Measurements from ENCODE around the gene ARMC12. TPM values are rescaled to one million over a fixed set of nuclear protein-coding genes. Genes with fewer than 3 reads are reported as not detected.
A peak's percentile ranks its signal among the peaks of the same experiment; 100 is the strongest.

Gene ARMC12
- total and polyA plus RNA-seq, 2 of the 13 experiments (the other 11 are each of a cell fraction or from before 2014, with no cell fraction given), result 1.3 TPM; not detected in 1

DNA sequence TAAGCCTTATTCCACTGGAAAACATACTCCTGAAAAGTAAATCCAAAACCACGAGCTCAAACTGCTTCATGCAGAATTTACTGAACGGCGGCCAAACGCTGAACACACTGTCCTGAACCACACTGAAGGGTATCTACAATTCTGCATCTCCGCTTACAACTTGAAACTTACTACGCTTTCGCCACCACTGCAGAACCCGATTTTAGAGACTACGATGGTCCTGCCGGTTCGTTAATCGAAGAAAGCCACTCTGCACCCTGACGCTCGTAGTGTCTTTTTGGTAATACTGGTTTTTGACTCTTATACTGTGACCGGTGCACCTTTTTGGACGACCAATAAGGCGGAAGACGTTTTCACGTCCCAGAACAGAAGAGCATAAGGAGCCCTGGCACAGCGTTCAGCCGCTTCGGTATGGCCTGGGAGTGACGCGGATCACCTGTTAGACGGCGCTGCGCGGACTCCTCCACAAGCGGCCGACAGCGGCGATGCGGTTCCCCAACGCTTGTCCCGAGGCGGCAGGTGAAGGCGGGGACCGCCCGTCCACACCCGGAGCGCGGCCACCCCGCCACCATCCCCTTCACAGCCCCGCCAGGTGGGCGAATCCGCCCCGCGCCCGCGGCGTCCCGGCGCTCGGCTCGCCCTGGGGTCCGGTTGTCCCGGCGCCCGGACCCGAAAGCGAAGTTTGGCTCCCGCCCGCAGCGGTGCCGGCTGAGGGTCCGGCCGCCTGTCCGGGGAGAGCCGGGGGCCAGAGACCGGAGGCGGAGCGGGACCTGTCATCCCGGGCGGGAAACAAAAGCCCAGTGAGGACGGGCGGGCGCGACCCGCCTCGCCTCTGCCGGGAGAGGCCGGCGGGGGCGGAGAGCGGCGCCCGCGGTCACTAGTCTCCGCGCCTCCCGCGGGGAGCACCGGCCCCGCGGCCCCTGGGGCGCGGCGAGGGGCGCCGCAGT, 48.9 kb upstream of the ARMC12 start (continued):
- TF ChIP-seq ELF4 (CRISPR knock-in tag; IDR thresholded peaks at IDR 0.05; ENCODE audit: borderline replicate concordance) (no peak), NFE2 (CRISPR knock-in tag; IDR thresholded peaks at IDR 0.05) (no peak), JUND (CRISPR knock-in tag; IDR thresholded peaks at IDR 0.05) (no peak), ZNF547 (CRISPR knock-in tag; IDR thresholded peaks at IDR 0.05) (peak; percentile 77; the same call in 1 of the 2 replicates), ZNF354B (CRISPR knock-in tag; IDR thresholded peaks at IDR 0.05) (no peak), HNF4A (CRISPR knock-in tag; IDR thresholded peaks at IDR 0.05) (no peak), EHMT2 (IDR thresholded peaks at IDR 0.05; ENCODE audit: borderline replicate concordance, low read depth, low read length) (no peak), HOXA3 (CRISPR knock-in tag; IDR thresholded peaks at IDR 0.05) (peak; percentile 39; the same call in 1 of the 2 replicates), NAIF1 (CRISPR knock-in tag; IDR thresholded peaks at IDR 0.05; ENCODE audit: borderline replicate concordance) (no peak), MED13 (CRISPR knock-in tag; IDR thresholded peaks at IDR 0.05) (no peak), MATR3 (CRISPR knock-in tag; IDR thresholded peaks at IDR 0.05) (no peak), MBD4 (IDR thresholded peaks at IDR 0.05; ENCODE audit: borderline replicate concordance, low read length) (no peak), POLR2A (IDR thresholded peaks at IDR 0.05; ENCODE audit: insufficient read depth in 1 of 2, low read depth in 2 of 2, low read length in 2 of 2) (no peak), ZNF160 (CRISPR knock-in tag; IDR thresholded peaks at IDR 0.05) (no peak), DR1 (CRISPR knock-in tag; IDR thresholded peaks at IDR 0.05) (no peak)
- TF ChIP-seq, protein P1, sequence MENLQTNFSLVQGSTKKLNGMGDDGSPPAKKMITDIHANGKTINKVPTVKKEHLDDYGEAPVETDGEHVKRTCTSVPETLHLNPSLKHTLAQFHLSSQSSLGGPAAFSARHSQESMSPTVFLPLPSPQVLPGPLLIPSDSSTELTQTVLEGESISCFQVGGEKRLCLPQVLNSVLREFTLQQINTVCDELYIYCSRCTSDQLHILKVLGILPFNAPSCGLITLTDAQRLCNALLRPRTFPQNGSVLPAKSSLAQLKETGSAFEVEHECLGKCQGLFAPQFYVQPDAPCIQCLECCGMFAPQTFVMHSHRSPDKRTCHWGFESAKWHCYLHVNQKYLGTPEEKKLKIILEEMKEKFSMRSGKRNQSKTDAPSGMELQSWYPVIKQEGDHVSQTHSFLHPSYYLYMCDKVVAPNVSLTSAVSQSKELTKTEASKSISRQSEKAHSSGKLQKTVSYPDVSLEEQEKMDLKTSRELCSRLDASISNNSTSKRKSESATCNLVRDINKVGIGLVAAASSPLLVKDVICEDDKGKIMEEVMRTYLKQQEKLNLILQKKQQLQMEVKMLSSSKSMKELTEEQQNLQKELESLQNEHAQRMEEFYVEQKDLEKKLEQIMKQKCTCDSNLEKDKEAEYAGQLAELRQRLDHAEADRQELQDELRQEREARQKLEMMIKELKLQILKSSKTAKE (CRISPR knock-in tag; IDR thresholded peaks at IDR 0.05; ENCODE audit: borderline replicate concordance), result no peak
- TF ChIP-seq, protein P2, sequence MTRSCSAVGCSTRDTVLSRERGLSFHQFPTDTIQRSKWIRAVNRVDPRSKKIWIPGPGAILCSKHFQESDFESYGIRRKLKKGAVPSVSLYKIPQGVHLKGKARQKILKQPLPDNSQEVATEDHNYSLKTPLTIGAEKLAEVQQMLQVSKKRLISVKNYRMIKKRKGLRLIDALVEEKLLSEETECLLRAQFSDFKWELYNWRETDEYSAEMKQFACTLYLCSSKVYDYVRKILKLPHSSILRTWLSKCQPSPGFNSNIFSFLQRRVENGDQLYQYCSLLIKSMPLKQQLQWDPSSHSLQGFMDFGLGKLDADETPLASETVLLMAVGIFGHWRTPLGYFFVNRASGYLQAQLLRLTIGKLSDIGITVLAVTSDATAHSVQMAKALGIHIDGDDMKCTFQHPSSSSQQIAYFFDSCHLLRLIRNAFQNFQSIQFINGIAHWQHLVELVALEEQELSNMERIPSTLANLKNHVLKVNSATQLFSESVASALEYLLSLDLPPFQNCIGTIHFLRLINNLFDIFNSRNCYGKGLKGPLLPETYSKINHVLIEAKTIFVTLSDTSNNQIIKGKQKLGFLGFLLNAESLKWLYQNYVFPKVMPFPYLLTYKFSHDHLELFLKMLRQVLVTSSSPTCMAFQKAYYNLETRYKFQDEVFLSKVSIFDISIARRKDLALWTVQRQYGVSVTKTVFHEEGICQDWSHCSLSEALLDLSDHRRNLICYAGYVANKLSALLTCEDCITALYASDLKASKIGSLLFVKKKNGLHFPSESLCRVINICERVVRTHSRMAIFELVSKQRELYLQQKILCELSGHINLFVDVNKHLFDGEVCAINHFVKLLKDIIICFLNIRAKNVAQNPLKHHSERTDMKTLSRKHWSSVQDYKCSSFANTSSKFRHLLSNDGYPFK (CRISPR knock-in tag; IDR thresholded peaks at IDR 0.05; ENCODE audit: borderline replicate concordance), result 0 out of 2 replicates have a peak, but pooled peaks have one; percentile 22
- TF ChIP-seq, protein P3, sequence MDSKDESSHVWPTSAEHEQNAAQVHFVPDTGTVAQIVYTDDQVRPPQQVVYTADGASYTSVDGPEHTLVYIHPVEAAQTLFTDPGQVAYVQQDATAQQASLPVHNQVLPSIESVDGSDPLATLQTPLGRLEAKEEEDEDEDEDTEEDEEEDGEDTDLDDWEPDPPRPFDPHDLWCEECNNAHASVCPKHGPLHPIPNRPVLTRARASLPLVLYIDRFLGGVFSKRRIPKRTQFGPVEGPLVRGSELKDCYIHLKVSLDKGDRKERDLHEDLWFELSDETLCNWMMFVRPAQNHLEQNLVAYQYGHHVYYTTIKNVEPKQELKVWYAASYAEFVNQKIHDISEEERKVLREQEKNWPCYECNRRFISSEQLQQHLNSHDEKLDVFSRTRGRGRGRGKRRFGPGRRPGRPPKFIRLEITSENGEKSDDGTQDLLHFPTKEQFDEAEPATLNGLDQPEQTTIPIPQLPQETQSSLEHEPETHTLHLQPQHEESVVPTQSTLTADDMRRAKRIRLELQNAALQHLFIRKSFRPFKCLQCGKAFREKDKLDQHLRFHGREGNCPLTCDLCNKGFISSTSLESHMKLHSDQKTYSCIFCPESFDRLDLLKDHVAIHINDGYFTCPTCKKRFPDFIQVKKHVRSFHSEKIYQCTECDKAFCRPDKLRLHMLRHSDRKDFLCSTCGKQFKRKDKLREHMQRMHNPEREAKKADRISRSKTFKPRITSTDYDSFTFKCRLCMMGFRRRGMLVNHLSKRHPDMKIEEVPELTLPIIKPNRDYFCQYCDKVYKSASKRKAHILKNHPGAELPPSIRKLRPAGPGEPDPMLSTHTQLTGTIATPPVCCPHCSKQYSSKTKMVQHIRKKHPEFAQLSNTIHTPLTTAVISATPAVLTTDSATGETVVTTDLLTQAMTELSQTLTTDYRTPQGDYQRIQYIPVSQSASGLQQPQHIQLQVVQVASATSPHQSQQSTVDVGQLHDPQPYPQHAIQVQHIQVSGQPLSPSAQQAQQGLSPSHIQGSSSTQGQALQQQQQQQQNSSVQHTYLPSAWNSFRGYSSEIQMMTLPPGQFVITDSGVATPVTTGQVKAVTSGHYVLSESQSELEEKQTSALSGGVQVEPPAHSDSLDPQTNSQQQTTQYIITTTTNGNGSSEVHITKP (CRISPR knock-in tag; IDR thresholded peaks at IDR 0.05; ENCODE audit: low read depth), result no peak
- TF ChIP-seq, protein P4, sequence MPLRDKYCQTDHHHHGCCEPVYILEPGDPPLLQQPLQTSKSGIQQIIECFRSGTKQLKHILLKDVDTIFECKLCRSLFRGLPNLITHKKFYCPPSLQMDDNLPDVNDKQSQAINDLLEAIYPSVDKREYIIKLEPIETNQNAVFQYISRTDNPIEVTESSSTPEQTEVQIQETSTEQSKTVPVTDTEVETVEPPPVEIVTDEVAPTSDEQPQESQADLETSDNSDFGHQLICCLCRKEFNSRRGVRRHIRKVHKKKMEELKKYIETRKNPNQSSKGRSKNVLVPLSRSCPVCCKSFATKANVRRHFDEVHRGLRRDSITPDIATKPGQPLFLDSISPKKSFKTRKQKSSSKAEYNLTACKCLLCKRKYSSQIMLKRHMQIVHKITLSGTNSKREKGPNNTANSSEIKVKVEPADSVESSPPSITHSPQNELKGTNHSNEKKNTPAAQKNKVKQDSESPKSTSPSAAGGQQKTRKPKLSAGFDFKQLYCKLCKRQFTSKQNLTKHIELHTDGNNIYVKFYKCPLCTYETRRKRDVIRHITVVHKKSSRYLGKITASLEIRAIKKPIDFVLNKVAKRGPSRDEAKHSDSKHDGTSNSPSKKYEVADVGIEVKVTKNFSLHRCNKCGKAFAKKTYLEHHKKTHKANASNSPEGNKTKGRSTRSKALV (CRISPR knock-in tag; IDR thresholded peaks at IDR 0.05), result peak; percentile 76

Measured in HepG2 (cell line).